TTC549 (cell line): ENCODE measurements around the gene TAF3.

Experiments used
- FAIRE-seq: peaks from 2 replicates; lab custom pipeline; 2012; peaks lifted over from hg19 to GRCh38; lab: Jason Lieb, UNC

The TAF3 gene

GRCh38 chr10:7876541-7877127 is 58.3 kb downstream of the TAF3 start:
- no peak for FAIRE-seq

GRCh38 chr10:7881119-7881518 is 62.8 kb downstream of the TAF3 start:
- no peak for FAIRE-seq

- no peak for FAIRE-seq
These were observed 67.8 kb downstream of the TAF3 start for GRCh38 chr10:7886056-7886455.

GRCh38 chr10:7887174-7887816 is 69.0 kb downstream of the TAF3 start:
- no peak for FAIRE-seq

- no peak for FAIRE-seq
These were observed 71.7 kb downstream of the TAF3 start for GRCh38 chr10:7889947-7890542.

GRCh38 chr10:7890781-7891180 is 72.5 kb downstream of the TAF3 start:
- FAIRE-seq = no peak

- no peak for FAIRE-seq
These were observed 73.3 kb downstream of the TAF3 start for GRCh38 chr10:7891634-7892033.

- no peak for FAIRE-seq
These were observed 73.8 kb downstream of the TAF3 start for GRCh38 chr10:7892146-7892545.

GRCh38 chr10:7895699-7896090 is 77.4 kb downstream of the TAF3 start:
- no peak for FAIRE-seq

- FAIRE-seq = no peak
These were observed 78.0 kb downstream of the TAF3 start for GRCh38 chr10:7896297-7896696.

- FAIRE-seq = no peak
These were observed 83.0 kb downstream of the TAF3 start for GRCh38 chr10:7901256-7901655.

GRCh38 chr10:7902413-7902812 is 84.1 kb downstream of the TAF3 start:
- FAIRE-seq = no peak

GRCh38 chr10:7903851-7904250 is 85.5 kb downstream of the TAF3 start:
- no peak for FAIRE-seq

- FAIRE-seq = no peak
These were observed 87.8 kb downstream of the TAF3 start for GRCh38 chr10:7906128-7906527.

GRCh38 chr10:7908541-7909210 is 90.4 kb downstream of the TAF3 start:
- no peak for FAIRE-seq

GRCh38 chr10:7913126-7913872 is 95.0 kb downstream of the TAF3 start:
- no peak for FAIRE-seq

GRCh38 chr10:7915923-7916536 is 97.7 kb downstream of the TAF3 start:
- no peak for FAIRE-seq

- FAIRE-seq = no peak
These were observed 99.4 kb downstream of the TAF3 start for GRCh38 chr10:7917736-7918135.

GRCh38 chr10:7922707-7923106 is 104.4 kb downstream of the TAF3 start:
- no peak for FAIRE-seq

GRCh38 chr10:7928536-7928935 is 110.2 kb downstream of the TAF3 start:
- FAIRE-seq = no peak

- FAIRE-seq = no peak
These were observed 114.2 kb downstream of the TAF3 start for GRCh38 chr10:7932301-7933036.

GRCh38 chr10:7933262-7933661 is 115.0 kb downstream of the TAF3 start:
- no peak for FAIRE-seq
